ENCODE results near the gene NNT.

Gene NNT

DNA sequence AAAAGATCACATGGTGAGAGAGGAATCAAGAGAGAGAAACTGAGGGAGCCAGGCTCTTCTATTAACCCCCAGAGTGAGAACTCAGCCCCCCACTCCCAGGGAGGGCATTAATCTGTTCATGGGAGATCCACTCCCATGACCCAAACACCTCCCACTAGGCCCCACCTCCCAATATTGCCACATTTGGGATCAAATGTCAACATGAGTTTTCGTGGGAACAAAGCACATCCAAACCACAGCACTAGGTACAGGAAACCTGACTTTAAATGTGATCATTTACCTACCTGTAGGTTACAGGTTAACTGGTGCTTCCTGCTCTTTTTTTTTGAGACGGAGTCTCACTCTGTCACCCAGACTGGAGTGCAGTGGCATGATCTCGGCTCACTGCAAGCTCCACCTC lies 16.9 kb downstream of the NNT start:
- H3F3A ChIP-seq (ENCODE audit: insufficient read depth): peaks cover 5% of the 10 kb centered on the region; the same call in 1 of the 2 replicates
- H3K36me3 ChIP-seq (ENCODE audit: low read length): peaks cover 46% of the 10 kb centered on the region

DNA sequence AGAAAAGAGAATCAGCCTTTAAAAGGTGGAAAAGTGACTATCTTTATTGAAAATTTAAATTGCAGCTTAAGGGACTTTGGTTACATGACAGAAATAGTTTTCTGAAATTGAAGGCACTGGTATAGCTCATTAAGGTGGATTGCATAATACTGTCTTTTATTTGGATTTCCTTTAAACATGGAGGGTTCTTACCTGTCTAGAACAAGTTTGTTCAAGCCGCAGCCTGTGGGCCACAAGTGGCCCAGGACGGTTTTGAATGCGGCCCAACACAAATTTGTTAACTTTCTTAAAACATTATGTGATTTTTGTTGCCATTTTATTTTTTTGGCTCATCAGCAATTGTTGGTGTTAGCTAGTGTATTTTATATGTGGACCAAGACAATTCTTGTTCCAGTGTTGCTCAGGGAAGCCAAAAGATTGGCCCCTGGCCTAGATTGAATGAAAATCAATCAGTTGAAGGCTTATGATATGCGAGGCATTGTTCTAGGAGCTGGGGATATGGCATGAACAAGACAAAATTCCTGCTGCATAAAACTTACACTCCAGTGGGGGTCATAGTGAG lies 18.0 kb downstream of the NNT start:
- H3K27me3 ChIP-seq (ENCODE audit: low read length): no peaks in the 10 kb centered on the region
- H3K4me2 ChIP-seq (ENCODE audit: low read depth, low read length, poor library complexity, severe bottlenecking): no peak overlapping the region

More for the DNA sequence above, 16.9 kb downstream of the NNT start:
- Histone ChIP-seq H3K4me2 (ENCODE audit: low read depth, low read length, poor library complexity, severe bottlenecking) (no peak overlapping the region), H4K20me1 (ENCODE audit: low read depth, low read length) (no peaks in the 10 kb centered on the region), H2AFZ (ENCODE audit: low read depth, low read length, severe bottlenecking) (no peak overlapping the region), H3K27ac (ENCODE audit: low read depth, low read length) (no peak overlapping the region), H3K9ac (ENCODE audit: low read length) (no peak overlapping the region), H3K4me3 (ENCODE audit: insufficient read depth, low read length, poor library complexity, severe bottlenecking) (no peak overlapping the region), H3K27me3 (ENCODE audit: low read length) (no peaks in the 10 kb centered on the region), H3K9me3 (ENCODE audit: insufficient read depth, low read length) (no peaks in the 10 kb centered on the region), H3K79me2 (ENCODE audit: insufficient read depth, low read length) (no peaks in the 10 kb centered on the region; the same call in 1 of the 2 replicates), H3K9me2 (replicated peaks; ENCODE audit: insufficient read depth, low read length) (no peaks in the 10 kb centered on the region)
- TF ChIP-seq EZH2phosphoT487 (conservative IDR thresholded peaks at IDR 0.05; ENCODE audit: low read length): no peak
- TF ChIP-seq, protein P1, sequence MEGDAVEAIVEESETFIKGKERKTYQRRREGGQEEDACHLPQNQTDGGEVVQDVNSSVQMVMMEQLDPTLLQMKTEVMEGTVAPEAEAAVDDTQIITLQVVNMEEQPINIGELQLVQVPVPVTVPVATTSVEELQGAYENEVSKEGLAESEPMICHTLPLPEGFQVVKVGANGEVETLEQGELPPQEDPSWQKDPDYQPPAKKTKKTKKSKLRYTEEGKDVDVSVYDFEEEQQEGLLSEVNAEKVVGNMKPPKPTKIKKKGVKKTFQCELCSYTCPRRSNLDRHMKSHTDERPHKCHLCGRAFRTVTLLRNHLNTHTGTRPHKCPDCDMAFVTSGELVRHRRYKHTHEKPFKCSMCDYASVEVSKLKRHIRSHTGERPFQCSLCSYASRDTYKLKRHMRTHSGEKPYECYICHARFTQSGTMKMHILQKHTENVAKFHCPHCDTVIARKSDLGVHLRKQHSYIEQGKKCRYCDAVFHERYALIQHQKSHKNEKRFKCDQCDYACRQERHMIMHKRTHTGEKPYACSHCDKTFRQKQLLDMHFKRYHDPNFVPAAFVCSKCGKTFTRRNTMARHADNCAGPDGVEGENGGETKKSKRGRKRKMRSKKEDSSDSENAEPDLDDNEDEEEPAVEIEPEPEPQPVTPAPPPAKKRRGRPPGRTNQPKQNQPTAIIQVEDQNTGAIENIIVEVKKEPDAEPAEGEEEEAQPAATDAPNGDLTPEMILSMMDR (IDR thresholded peaks at IDR 0.05; ENCODE audit: insufficient read depth, low read length, poor library complexity, severe bottlenecking): no peak

DNA sequence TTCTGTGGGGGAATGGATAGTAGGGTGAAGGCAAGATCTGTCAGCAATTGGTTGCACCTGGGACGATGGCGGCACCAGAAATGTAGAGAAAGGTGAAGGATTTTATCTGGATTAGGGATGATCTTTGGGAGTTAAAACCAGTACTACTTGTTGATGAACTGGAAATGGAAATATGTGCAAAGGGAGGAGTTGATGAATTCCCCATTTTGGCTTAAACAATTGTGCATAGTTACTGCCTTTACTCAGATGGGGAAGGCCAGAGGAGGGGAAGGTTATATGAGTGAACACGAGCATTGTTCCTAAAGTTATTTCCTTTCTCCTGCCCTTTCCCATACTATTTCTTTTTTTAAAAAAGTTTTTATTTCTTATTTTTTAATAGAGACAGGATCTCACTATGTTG lies 19.1 kb downstream of the NNT start:
- Histone ChIP-seq H3K9me2 (replicated peaks; ENCODE audit: insufficient read depth, low read length) (no peaks in the 10 kb centered on the region), H3K79me2 (ENCODE audit: insufficient read depth, low read length) (no peaks in the 10 kb centered on the region; the same call in 1 of the 2 replicates)

More for the DNA sequence above, 18.0 kb downstream of the NNT start:
- no peak overlapping the region for H3K9ac ChIP-seq (ENCODE audit: low read length)
- no peaks in the 10 kb centered on the region for H3K9me2 ChIP-seq (replicated peaks; ENCODE audit: insufficient read depth, low read length)
- no peak overlapping the region for H3K27ac ChIP-seq (ENCODE audit: low read depth, low read length)
- no peaks in the 10 kb centered on the region for H3K9me3 ChIP-seq (ENCODE audit: insufficient read depth, low read length)
- TF ChIP-seq, protein P1 (IDR thresholded peaks at IDR 0.05; ENCODE audit: insufficient read depth, low read length, poor library complexity, severe bottlenecking): no peak
- TF ChIP-seq EZH2phosphoT487 (conservative IDR thresholded peaks at IDR 0.05; ENCODE audit: low read length): no peak
- H4K20me1 ChIP-seq (ENCODE audit: low read depth, low read length): no peaks in the 10 kb centered on the region
- H3K79me2 ChIP-seq (ENCODE audit: insufficient read depth, low read length): no peaks in the 10 kb centered on the region; the same call in 1 of the 2 replicates
- H3K4me3 ChIP-seq (ENCODE audit: insufficient read depth, low read length, poor library complexity, severe bottlenecking): no peak overlapping the region
- H3K36me3 ChIP-seq (ENCODE audit: low read length): peaks cover 46% of the 10 kb centered on the region
- no peak overlapping the region for H2AFZ ChIP-seq (ENCODE audit: low read depth, low read length, severe bottlenecking)
- H3F3A ChIP-seq (ENCODE audit: insufficient read depth): peaks cover 5% of the 10 kb centered on the region; the same call in 1 of the 2 replicates

More for the DNA sequence above, 19.1 kb downstream of the NNT start:
- Histone ChIP-seq H3K36me3 (ENCODE audit: low read length) (peaks cover 36% of the 10 kb centered on the region; the same call in 1 of the 2 replicates), H3F3A (ENCODE audit: insufficient read depth) (0 out of 2 replicates have a peak, but pooled peaks cover 4% of the 10 kb centered on the region), H2AFZ (ENCODE audit: low read depth, low read length, severe bottlenecking) (no peak overlapping the region), H3K9ac (ENCODE audit: low read length) (no peak overlapping the region), H4K20me1 (ENCODE audit: low read depth, low read length) (no peaks in the 10 kb centered on the region), H3K4me3 (ENCODE audit: insufficient read depth, low read length, poor library complexity, severe bottlenecking) (no peak overlapping the region), H3K27ac (ENCODE audit: low read depth, low read length) (no peak overlapping the region), H3K9me3 (ENCODE audit: insufficient read depth, low read length) (no peaks in the 10 kb centered on the region), H3K27me3 (ENCODE audit: low read length) (no peaks in the 10 kb centered on the region), H3K4me2 (ENCODE audit: low read depth, low read length, poor library complexity, severe bottlenecking) (no peak overlapping the region)
- no peak for TF ChIP-seq EZH2phosphoT487 (conservative IDR thresholded peaks at IDR 0.05; ENCODE audit: low read length)
- TF ChIP-seq, protein P1 (IDR thresholded peaks at IDR 0.05; ENCODE audit: insufficient read depth, low read length, poor library complexity, severe bottlenecking): no peak

Measured in SU-DHL-6 (cell line).